Measurements from ENCODE around the gene AKAP1.

GRCh38 chr17:57114085-57114673, 29.1 kb downstream of the AKAP1 start:
- TF ChIP-seq CTCF (IDR thresholded peaks at IDR 0.05) = no peak
- TF ChIP-seq POLR2A (IDR thresholded peaks at IDR 0.05) = no peak
